HG03064 (cell line): ENCODE measurements around the gene FARS2.

Experiments
- ATAC-seq: cut with Tn5 transposase; IDR thresholded peaks from one replicate; pipeline ENCODE4 v1.9.1; 2021; ENCODE audit warnings: low read depth; ENCODE audit not compliant: unreplicated experiment

The FARS2 gene

GRCh38 chr6:5736016-5736738 lies 474.9 kb downstream of the FARS2 start:
- ATAC-seq, result no peak

GRCh38 chr6:5737460-5737859 lies 476.1 kb downstream of the FARS2 start:
- no peak for ATAC-seq

DNA sequence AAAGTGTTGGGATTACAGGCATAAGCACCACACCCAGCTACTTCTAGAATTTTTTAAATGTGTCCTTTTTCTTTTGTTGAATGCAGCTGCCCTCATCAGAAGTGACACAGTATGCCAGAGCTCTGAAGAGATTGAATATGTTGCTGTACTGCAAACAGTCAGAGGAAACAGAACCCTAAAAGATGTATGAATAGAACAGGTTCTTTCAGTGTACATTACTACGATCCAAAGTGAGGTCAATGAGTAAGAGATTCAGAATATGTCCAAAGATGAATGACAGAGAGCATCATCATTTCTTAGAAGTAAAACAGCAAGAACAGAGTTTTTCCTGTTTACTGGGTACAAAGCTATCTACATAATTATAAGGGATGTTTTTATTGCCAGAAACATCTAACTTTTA lies 476.9 kb downstream of the FARS2 start:
- ATAC-seq, result no peak

DNA sequence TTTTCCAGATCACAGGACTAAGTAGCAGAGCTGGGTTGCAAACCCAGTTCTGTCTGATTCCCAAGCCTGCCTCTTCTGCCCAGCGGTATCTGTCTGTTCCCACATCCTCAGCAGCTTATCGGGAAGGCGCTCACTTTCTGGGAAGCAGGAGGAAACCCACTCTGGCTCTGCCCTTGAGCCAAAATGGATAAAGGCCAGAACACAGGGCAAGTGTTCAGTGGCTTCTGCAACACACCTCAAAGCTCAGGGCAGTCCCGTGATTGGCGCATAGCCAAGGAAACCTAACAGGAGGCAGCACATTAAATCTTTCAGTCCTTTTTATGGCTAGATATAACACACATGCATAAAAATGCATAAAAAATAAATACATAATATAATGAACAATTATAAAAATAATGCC lies 483.2 kb downstream of the FARS2 start:
- ATAC-seq, result no peak

- no peak for ATAC-seq
Observed at GRCh38 chr6:5745081-5745480, 483.8 kb downstream of the FARS2 start.

DNA sequence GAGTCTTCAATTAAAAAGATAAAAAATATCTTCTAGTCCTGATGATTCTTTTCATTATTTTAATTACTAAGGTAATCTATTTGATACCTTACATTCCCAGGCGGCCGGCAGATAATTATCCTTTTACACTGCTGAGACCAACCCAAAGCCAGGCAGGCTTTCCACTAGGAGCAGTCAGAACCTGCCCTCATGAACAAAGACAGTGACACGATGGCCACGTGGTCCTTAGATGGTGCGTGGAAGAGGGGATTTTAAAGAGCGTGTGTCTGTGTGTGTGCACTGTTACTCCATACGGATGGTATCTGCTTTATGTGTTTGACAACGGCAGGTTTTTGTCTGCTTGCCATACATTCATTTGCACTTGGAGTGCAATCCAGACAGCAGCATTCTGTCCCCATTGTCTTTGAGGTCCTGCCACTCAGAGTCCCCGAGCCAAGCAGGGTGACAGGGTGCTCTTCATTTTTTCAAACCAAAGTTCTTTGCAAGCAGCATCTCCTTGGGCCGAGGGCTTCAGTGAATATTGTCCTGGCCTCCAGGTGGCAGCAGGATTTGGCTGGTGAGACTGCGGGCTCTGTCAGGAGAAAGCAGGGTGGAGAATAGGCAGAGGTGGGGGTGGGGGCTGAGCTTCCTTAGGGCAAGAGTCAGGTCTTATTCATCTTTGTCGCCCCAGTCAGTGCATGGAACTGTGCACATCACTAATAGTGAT lies 484.9 kb downstream of the FARS2 start:
- ATAC-seq, result no peak

DNA sequence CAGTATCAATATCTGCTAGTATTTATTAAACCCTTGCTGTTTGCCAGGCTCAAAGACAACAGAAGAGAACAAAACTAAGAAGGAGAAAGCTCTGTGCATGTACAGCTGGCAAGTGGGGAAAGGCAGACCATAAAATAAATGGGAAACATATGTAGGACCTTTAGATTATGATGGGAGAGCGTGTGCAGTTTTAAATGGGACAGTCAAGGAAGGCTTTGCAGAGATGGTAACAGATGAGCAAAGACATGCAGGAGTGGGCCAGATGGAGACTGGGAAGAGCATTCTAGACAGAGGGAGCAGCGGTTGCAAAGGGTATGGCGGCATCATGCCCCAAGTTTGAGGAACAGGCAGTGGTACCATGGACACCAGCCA lies 485.4 kb downstream of the FARS2 start:
- ATAC-seq, result no peak

DNA sequence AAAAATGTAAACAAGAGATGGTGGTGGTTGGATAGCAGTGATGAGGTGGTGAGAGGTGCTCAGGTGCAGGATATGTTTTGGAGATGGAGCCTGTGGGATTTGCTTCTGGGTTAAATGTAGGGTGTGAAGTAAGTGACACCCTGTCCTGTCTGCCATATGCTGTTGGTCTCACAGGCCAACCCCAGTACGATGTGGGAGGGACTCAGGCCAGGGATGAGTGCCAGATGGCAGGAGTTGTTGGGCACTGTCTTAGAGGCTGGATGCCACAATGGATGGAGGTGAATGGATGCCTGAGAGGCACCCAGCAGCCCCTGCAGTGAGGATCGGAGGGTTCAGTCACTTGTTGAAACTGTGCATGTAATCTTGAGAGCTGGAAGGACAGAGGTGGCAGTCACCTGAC lies 486.1 kb downstream of the FARS2 start:
- no peak for ATAC-seq

- ATAC-seq, result no peak
Observed at GRCh38 chr6:5749016-5749650, 487.8 kb downstream of the FARS2 start.

GRCh38 chr6:5749651-5750215 lies 488.4 kb downstream of the FARS2 start:
- ATAC-seq, result no peak

- no peak for ATAC-seq
Observed at GRCh38 chr6:5751525-5752390, 490.4 kb downstream of the FARS2 start.

DNA sequence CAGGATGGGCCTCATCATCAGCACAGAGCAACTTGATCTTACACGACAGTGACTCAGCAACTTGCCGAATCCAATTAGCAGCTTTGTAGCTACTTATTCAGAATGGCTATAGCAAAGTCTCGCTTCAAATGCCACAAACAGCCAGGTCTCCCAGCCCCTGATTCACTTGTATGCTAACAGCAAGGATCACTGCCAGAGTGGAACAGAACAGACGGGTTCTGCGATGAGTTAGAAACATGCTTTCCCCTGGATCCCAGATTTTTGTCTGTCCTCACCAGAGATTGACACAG lies 491.0 kb downstream of the FARS2 start:
- no peak for ATAC-seq

GRCh38 chr6:5753209-5753608 lies 491.9 kb downstream of the FARS2 start:
- ATAC-seq, result no peak

GRCh38 chr6:5754904-5755303 lies 493.6 kb downstream of the FARS2 start:
- ATAC-seq, result no peak

DNA sequence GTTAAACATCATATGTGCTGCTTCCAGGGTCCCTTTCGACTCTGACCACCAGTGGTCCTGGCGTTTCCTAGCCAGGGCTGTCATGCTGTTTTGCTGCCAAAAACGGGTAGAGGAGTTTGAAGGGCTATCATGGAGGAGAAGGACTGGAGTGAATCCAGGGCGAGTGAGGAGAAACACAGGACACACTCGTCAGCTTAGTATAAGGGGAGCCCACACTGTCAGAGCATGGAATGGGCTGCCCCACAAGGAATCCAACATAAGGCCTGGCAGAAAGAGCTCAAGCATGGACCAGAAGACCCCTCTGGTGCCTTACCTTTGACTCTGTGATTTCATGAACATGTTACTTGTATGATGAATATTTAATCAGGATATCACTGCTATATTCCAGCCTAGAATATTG lies 498.3 kb downstream of the FARS2 start:
- no peak for ATAC-seq

DNA sequence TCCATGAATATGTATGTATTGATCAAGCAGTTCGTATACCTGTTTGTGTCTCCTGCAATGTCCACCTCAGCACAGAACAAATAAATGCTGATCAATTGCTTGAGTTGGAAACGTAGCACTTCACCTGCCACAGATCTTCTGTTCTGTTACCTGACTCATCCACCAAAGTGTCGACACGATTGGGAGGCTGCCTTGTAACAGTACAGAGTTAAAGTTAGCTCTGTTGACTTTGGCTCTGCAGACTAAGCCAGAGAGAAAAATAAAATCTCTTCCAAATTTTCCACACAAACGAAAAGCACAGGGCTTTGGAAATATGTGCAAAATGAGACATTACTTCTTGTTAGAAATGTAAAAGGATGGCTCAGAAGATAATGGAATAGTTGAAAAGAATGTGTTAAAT lies 500.1 kb downstream of the FARS2 start:
- no peak for ATAC-seq

- ATAC-seq, result no peak
Observed at GRCh38 chr6:5762561-5762968, 501.3 kb downstream of the FARS2 start.

- ATAC-seq, result no peak
Observed at GRCh38 chr6:5763407-5763806, 502.1 kb downstream of the FARS2 start.

GRCh38 chr6:5763871-5764270 lies 502.6 kb downstream of the FARS2 start:
- no peak for ATAC-seq

GRCh38 chr6:5764401-5764955 lies 503.2 kb downstream of the FARS2 start:
- no peak for ATAC-seq
